WTC11 (cell line): Measurements from ENCODE around the gene SSNA1. TPM values are rescaled to one million over a fixed set of nuclear protein-coding genes. Genes with fewer than 3 reads are reported as not detected.

Experiments
- ATAC-seq: fragments of 200-7000 bp; cut with Tn5 transposase; 2 replicates; pipeline ENCODE4 v1.10.0; 2021; ENCODE audit warnings: mild to moderate bottlenecking, moderate library complexity
- CTCF ChIA-PET: fragments of 300-600 bp; sonication (Branson Sonifier 250); formaldehyde crosslinking; loops from one replicate; lab custom pipeline; 2021; ENCODE audit warnings: antibody characterized with exemption; lab: Charles Lee
- POLR2A ChIA-PET: fragments of 350-600 bp; sonication (Branson Sonifier 250); formaldehyde crosslinking; loops from one replicate; lab custom pipeline; 2021; ENCODE audit warnings: antibody characterized with exemption; lab: Charles Lee
- DNase-seq: peaks from one replicate; pipeline ENCODE4 v3.0.0; 2021; ENCODE audit warnings: low spot score
- H3K27ac Mint-ChIP-seq: 2 replicates; pipeline ENCODE4 v1.8.0; 2021; ENCODE audit warnings: mixed read lengths
- H3K27me3 Mint-ChIP-seq: 2 replicates; pipeline ENCODE4 v1.8.0; 2021; ENCODE audit warnings: low read depth, mild to moderate bottlenecking, moderate library complexity, mixed read lengths
- H3K36me3 Mint-ChIP-seq: 2 replicates; pipeline ENCODE4 v1.8.0; 2021; ENCODE audit warnings: mixed read lengths
- H3K4me1 Mint-ChIP-seq: 2 replicates; pipeline ENCODE4 v1.8.0; 2022; ENCODE audit warnings: mixed read lengths
- H3K4me3 Mint-ChIP-seq: 2 replicates; pipeline ENCODE4 v1.8.0; 2021; ENCODE audit warnings: mild to moderate bottlenecking, moderate library complexity, mixed read lengths
- H3K9me3 Mint-ChIP-seq: 2 replicates; pipeline ENCODE4 v1.8.0; 2021; ENCODE audit warnings: mixed read lengths
- ARID4B ChIP-seq: sonication (generic); formaldehyde crosslinking; IDR thresholded peaks from 2 replicates; pipeline ENCODE4 v1.8.0; 2023; ENCODE audit warnings: missing genetic modification reagents, mild to moderate bottlenecking, borderline replicate concordance
- ATF1 ChIP-seq: sonication (generic); formaldehyde crosslinking; IDR thresholded peaks from 2 replicates; pipeline ENCODE4 v1.8.1; 2023; ENCODE audit warnings: mild to moderate bottlenecking, moderate library complexity, missing genetic modification reagents
- ATF6 ChIP-seq: sonication (generic); formaldehyde crosslinking; IDR thresholded peaks from 2 replicates; pipeline ENCODE4 v1.8.1; 2023; ENCODE audit warnings: mild to moderate bottlenecking, missing genetic modification reagents
- CREM ChIP-seq: sonication (generic); formaldehyde crosslinking; IDR thresholded peaks from 2 replicates; pipeline ENCODE4 v1.8.1; 2022; ENCODE audit warnings: mild to moderate bottlenecking, missing genetic modification reagents, moderate library complexity
- E2F4 ChIP-seq: sonication (generic); formaldehyde crosslinking; IDR thresholded peaks from 2 replicates; pipeline ENCODE4 v1.8.1; 2022; ENCODE audit warnings: low read depth, mild to moderate bottlenecking, moderate library complexity, missing genetic modification reagents, borderline replicate concordance
- JUN ChIP-seq: sonication (generic); formaldehyde crosslinking; IDR thresholded peaks from 2 replicates; pipeline ENCODE4 v1.8.0; 2023; ENCODE audit warnings: mild to moderate bottlenecking, missing genetic modification reagents
- MXD4 ChIP-seq: fragments of 250-450 bp; sonication (Bioruptor Pico); IDR thresholded peaks from 2 replicates; pipeline ENCODE4 v1.8.0; 2021; ENCODE audit warnings: mild to moderate bottlenecking, moderate library complexity, borderline replicate concordance
- NFYB ChIP-seq: sonication (generic); formaldehyde crosslinking; conservative IDR thresholded peaks from 2 replicates; pipeline ENCODE4 v1.8.0; 2022; ENCODE audit warnings: low read depth, missing genetic modification reagents
- NR2C2 ChIP-seq: sonication (generic); formaldehyde crosslinking; IDR thresholded peaks from 2 replicates; pipeline ENCODE4 v1.8.0; 2022; ENCODE audit warnings: mild to moderate bottlenecking, missing genetic modification reagents
- RORB ChIP-seq: fragments of 250-450 bp; sonication (Bioruptor Pico); IDR thresholded peaks from 2 replicates; pipeline ENCODE4 v1.9.0; 2021; ENCODE audit warnings: mild to moderate bottlenecking
- TEAD1 ChIP-seq: sonication (generic); formaldehyde crosslinking; IDR thresholded peaks from 2 replicates; pipeline ENCODE4 v1.8.0; 2022; ENCODE audit warnings: mild to moderate bottlenecking, missing genetic modification reagents
- ZBTB21 ChIP-seq: sonication (generic); formaldehyde crosslinking; IDR thresholded peaks from 2 replicates; pipeline ENCODE4 v1.8.1; 2023; ENCODE audit warnings: mild to moderate bottlenecking, missing genetic modification reagents, borderline replicate concordance
- ZBTB43 ChIP-seq: sonication (generic); formaldehyde crosslinking; IDR thresholded peaks from 2 replicates; pipeline ENCODE4 v1.8.1; 2023; ENCODE audit warnings: mild to moderate bottlenecking, missing genetic modification reagents
- ZNF121 ChIP-seq: sonication (generic); formaldehyde crosslinking; IDR thresholded peaks from 2 replicates; pipeline ENCODE4 v1.8.0; 2023; ENCODE audit warnings: missing genetic modification reagents
- ZNF423 ChIP-seq: fragments of 250-450 bp; sonication (Bioruptor Pico); IDR thresholded peaks from 2 replicates; pipeline ENCODE4 v2.1.2; 2022; ENCODE audit warnings: mild to moderate bottlenecking, moderate library complexity
- total RNA-seq: library from RNA; stranded (reverse); gene quantifications from 3 replicates; pipeline ENCODE4 v1.2.3, GENCODE V29; 2021
- TF ChIP-seq, protein P1 (sequence below): sonication (generic); formaldehyde crosslinking; IDR thresholded peaks from 2 replicates; pipeline ENCODE4 v1.8.1; 2022; ENCODE audit warnings: mild to moderate bottlenecking, moderate library complexity, missing genetic modification reagents
- TF ChIP-seq, protein P2 (sequence below): fragments of 250-450 bp; sonication (Bioruptor Pico); IDR thresholded peaks from 2 replicates; pipeline ENCODE4 v1.9.0; 2021; ENCODE audit warnings: mild to moderate bottlenecking

SSNA1 gene
- total RNA-seq, 1 experiment from 2014 or later, result 102 TPM

GRCh38 chr9:137192859-137193258 lies 4.4 kb downstream of the SSNA1 start (continued):
- TF ChIP-seq ARID4B (CRISPR knock-in tag) (no peak), ATF6 (CRISPR knock-in tag) (no peak)

GRCh38 chr9:137193771-137194170 lies 5.3 kb downstream of the SSNA1 start:
- no peak for ATAC-seq
- Mint-ChIP-seq H3K4me1 (peaks cover 17% of the 10 kb centered on the region), H3K27me3 (no peaks in the 10 kb centered on the region), H3K36me3 (no peaks in the 10 kb centered on the region; the same call in 1 of the 2 replicates), H3K9me3 (no peaks in the 10 kb centered on the region), H3K4me3 (no peak overlapping the region), H3K27ac (no peak overlapping the region)
- no peak for TF ChIP-seq MXD4 (CRISPR knock-in tag)
- TF ChIP-seq JUN (CRISPR knock-in tag), result no peak
- TF ChIP-seq ZBTB43 (CRISPR knock-in tag), result no peak
- no peak for TF ChIP-seq TEAD1
- TF ChIP-seq CREM (CRISPR knock-in tag), result no peak
- TF ChIP-seq, protein P1, sequence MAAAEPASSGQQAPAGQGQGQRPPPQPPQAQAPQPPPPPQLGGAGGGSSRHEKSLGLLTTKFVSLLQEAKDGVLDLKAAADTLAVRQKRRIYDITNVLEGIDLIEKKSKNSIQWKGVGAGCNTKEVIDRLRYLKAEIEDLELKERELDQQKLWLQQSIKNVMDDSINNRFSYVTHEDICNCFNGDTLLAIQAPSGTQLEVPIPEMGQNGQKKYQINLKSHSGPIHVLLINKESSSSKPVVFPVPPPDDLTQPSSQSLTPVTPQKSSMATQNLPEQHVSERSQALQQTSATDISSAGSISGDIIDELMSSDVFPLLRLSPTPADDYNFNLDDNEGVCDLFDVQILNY (CRISPR knock-in tag), result no peak
- no peak for TF ChIP-seq NR2C2
- TF ChIP-seq E2F4 (CRISPR knock-in tag), result no peak
- no peak for TF ChIP-seq ZNF121
- no peak for TF ChIP-seq ZNF423 (CRISPR knock-in tag)
- TF ChIP-seq NFYB (CRISPR knock-in tag), result no peak
- no peak for TF ChIP-seq RORB (CRISPR knock-in tag)
- TF ChIP-seq ATF1 (CRISPR knock-in tag), result no peak
- TF ChIP-seq, protein P2, sequence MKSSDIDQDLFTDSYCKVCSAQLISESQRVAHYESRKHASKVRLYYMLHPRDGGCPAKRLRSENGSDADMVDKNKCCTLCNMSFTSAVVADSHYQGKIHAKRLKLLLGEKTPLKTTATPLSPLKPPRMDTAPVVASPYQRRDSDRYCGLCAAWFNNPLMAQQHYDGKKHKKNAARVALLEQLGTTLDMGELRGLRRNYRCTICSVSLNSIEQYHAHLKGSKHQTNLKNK (CRISPR knock-in tag), result no peak
- no peak for TF ChIP-seq ZBTB21 (CRISPR knock-in tag)
- POLR2A ChIA-PET, result no interaction called here
- CTCF ChIA-PET, result interaction anchor here (1.2 to 1.3 kb wide), 3 partner anchors 43 to 164 kb away, joined by 3 to 4 read pairs (median 3); no protein-coding TSS in a partner anchor
- DNase-seq, result no peak
